BJ (cell line): ENCODE data around the gene FSD1. TPM values are rescaled to one million over a fixed set of nuclear protein-coding genes. Genes with fewer than 3 reads are reported as not detected.
"Not testable (repeated sequence)": the region's sequence is repeated elsewhere in the genome, so short reads cannot be mapped to it uniquely, and the experiment has no call there.

Experiments used
- CTCF ChIA-PET: fragments of 350-600 bp; formaldehyde crosslinking; extraction: SDS; loops from one replicate; lab custom pipeline; 2021; ENCODE audit warnings: antibody characterized with exemption, inconsistent platforms; lab: Yijun Ruan, JAX
- POLR2A ChIA-PET: fragments of 300-600 bp; sonication (Branson Sonifier 250); formaldehyde crosslinking; extraction: SDS; loops from one replicate; lab custom pipeline; 2021; ENCODE audit warnings: antibody characterized with exemption; lab: Charles Lee
- DNase-seq: peaks from one replicate; pipeline ENCODE4 v3.0.0-alpha.2; 2011; ENCODE audit warnings: low read depth
- H3K27me3 ChIP-seq: 2 replicates; pipeline ENCODE4 v1.6.0; 2011; ENCODE audit warnings: low read length; ENCODE audit not compliant: control insufficient read depth, insufficient read depth
- H3K36me3 ChIP-seq: 2 replicates; pipeline ENCODE4 v1.5.1; 2011; ENCODE audit warnings: low read length; ENCODE audit not compliant: control insufficient read depth, insufficient read depth
- H3K4me3 ChIP-seq: 2 replicates; pipeline ENCODE4 v1.5.1; 2011; ENCODE audit warnings: low read depth, mild to moderate bottlenecking, control low read depth, low read length
- polyA plus RNA-seq: library from polyadenylated mRNA; depleted of rRNA; stranded (reverse); fragments of >200 nt; gene quantifications from 2 replicates; pipeline ENCODE4 v1.2.3, GENCODE V29; 2011
- TF ChIP-seq, protein P1 (sequence below): IDR thresholded peaks from 2 replicates; pipeline ENCODE4 v1.5.1; 2011; ENCODE audit warnings: low read depth, mild to moderate bottlenecking, control low read depth, inconsistent platforms, low read length, moderate library complexity; ENCODE audit not compliant: insufficient read depth

The FSD1 gene
- polyA plus RNA-seq, 1 experiment = 11.9 TPM

DNA sequence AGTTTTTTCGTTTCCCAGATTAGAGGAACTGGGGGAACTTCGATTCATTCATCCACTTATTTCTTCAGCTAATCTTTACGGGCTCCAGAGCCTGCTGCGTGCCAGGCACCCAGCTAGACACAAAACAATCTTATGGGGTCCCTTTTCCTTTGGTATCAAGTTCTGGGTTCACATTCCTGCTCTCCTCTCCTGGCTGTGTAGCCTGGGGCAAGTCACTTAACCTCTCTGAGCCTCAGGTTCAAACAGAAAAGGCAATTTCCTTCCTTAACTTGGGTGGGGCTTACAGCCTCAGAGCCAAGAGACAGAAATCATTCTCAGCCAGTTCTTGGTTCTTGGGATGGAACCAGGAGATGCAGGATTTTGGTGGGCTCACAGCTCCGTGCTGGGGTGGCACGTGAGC, 19.4 kb upstream of the FSD1 start:
- peaks cover 12% of the 10 kb centered on the region for H3K27me3 ChIP-seq
- H3K4me3 ChIP-seq = no peak overlapping the region
- ChIA-PET CTCF (interaction anchor here (1.7 kb wide), 1 partner anchor 68 kb away, joined by 5 read pairs; no protein-coding TSS in a partner anchor), POLR2A (no interaction called here)
- TF ChIP-seq, protein P1, sequence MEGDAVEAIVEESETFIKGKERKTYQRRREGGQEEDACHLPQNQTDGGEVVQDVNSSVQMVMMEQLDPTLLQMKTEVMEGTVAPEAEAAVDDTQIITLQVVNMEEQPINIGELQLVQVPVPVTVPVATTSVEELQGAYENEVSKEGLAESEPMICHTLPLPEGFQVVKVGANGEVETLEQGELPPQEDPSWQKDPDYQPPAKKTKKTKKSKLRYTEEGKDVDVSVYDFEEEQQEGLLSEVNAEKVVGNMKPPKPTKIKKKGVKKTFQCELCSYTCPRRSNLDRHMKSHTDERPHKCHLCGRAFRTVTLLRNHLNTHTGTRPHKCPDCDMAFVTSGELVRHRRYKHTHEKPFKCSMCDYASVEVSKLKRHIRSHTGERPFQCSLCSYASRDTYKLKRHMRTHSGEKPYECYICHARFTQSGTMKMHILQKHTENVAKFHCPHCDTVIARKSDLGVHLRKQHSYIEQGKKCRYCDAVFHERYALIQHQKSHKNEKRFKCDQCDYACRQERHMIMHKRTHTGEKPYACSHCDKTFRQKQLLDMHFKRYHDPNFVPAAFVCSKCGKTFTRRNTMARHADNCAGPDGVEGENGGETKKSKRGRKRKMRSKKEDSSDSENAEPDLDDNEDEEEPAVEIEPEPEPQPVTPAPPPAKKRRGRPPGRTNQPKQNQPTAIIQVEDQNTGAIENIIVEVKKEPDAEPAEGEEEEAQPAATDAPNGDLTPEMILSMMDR = no peak
- no peak for DNase-seq
- H3K36me3 ChIP-seq = no peaks in the 10 kb centered on the region

- H3K27me3 ChIP-seq, POLR2A ChIA-PET, H3K36me3 ChIP-seq, CTCF ChIA-PET, H3K4me3 ChIP-seq, DNase-seq: not testable (repeated sequence)
Measured at GRCh38 chr19:4286141-4286540, 18.3 kb upstream of the FSD1 start.

- Histone ChIP-seq H3K27me3 (peaks cover 1% of the 10 kb centered on the region; the same call in 1 of the 2 replicates), H3K4me3 (no peak overlapping the region), H3K36me3 (no peaks in the 10 kb centered on the region)
- DNase-seq = no peak
- TF ChIP-seq, protein P1 = no peak
- ChIA-PET POLR2A (no interaction called here), CTCF (interaction anchor here (0.6 to 1.0 kb wide), 2 partner anchors 64 to 466 kb away, joined by 3 read pairs; no protein-coding TSS in a partner anchor)
Measured at GRCh38 chr19:4288091-4288777, 16.2 kb upstream of the FSD1 start.

GRCh38 chr19:4291184-4291732, 13.1 kb upstream of the FSD1 start:
- no peaks in the 10 kb centered on the region; the same call in 1 of the 2 replicates for H3K27me3 ChIP-seq
- ChIA-PET POLR2A (no interaction called here), CTCF (no interaction called here)
- DNase-seq = no peak
- H3K36me3 ChIP-seq = no peaks in the 10 kb centered on the region
- no peak overlapping the region for H3K4me3 ChIP-seq
- TF ChIP-seq, protein P1 = no peak

DNA sequence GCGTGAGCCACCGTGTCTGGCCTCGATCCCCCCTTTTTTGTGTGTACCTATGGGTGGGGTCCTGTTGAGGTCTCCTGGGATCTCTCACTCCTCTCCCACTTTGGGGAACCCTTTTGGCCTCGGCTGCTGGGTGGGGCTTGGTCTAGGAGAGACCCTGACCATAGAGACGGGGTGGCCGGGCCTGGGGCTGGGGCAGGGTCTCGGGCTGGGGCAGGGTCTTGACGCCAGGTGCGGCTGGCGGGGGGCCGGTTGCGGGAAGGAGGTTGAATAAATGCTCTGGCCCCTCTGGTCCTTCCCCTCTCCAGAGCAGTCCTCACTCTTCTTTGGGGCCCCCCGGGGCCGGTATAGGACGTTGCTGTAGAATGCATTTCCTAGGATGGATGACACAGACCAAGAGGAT, 11.9 kb upstream of the FSD1 start:
- no peak for DNase-seq
- ChIA-PET POLR2A (no interaction called here), CTCF (no interaction called here)
- no peaks in the 10 kb centered on the region for H3K36me3 ChIP-seq
- no peaks in the 10 kb centered on the region; the same call in 1 of the 2 replicates for H3K27me3 ChIP-seq
- TF ChIP-seq, protein P1 = no peak
- H3K4me3 ChIP-seq = no peak overlapping the region
